ENCODE results near the gene ATG7. TPM values are rescaled to one million over a fixed set of nuclear protein-coding genes. Genes with fewer than 3 reads are reported as not detected.

Gene ATG7
- total RNA-seq, 6 experiments from 2014 or later = 44.5 to 53.0 (median 49.3) TPM

GRCh38 chr3:11322931-11323330, 50.7 kb downstream of the ATG7 start:
- Mint-ChIP-seq H3K36me3 (ENCODE audit: low read depth) (peaks cover 52% of the 10 kb centered on the region), H3K4me1 (ENCODE audit: low read depth) (peaks cover 18% of the 10 kb centered on the region), H3K27me3 (ENCODE audit: insufficient read depth) (no peaks in the 10 kb centered on the region), H3K9me3 (no peaks in the 10 kb centered on the region), H3K27ac (peak overlapping the region; percentile 39), H3K4me3 (no peak overlapping the region)
- DNase-seq = no peak
- TF ChIP-seq CTCF (IDR thresholded peaks at IDR 0.05) = no peak

DNA sequence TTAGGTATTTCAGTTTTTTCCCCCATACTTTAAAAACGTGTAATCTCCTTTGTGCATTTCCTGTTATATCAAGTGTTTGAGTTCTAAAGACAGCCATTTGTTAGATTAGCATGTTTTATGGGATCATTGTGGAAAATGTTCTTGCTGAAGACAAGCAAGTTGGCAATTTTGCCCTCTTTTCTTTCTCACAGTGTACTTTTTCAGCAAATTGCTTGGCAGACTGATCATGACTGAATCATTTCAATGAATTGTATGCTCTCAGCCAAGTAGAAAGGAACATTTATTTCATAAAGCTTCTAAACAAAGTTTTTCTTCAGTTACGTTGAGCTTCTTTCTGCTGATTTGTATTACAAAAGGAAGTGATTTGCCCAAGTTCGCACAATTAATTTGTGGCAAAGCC, 51.6 kb downstream of the ATG7 start:
- DNase-seq = no peak
- Mint-ChIP-seq H3K4me1 (ENCODE audit: low read depth) (peaks cover 27% of the 10 kb centered on the region), H3K27ac (peak overlapping the region; percentile 59), H3K4me3 (no peak overlapping the region), H3K36me3 (ENCODE audit: low read depth) (peaks cover 44% of the 10 kb centered on the region), H3K27me3 (ENCODE audit: insufficient read depth) (no peaks in the 10 kb centered on the region), H3K9me3 (no peaks in the 10 kb centered on the region)
- TF ChIP-seq CTCF (IDR thresholded peaks at IDR 0.05) = no peak

- DNase-seq = no peak
- peak overlapping the region; percentile 7; the same call in 1 of the 2 replicates for H3K27ac Mint-ChIP-seq
- no peaks in the 10 kb centered on the region for H3K9me3 Mint-ChIP-seq
- no peaks in the 10 kb centered on the region for H3K27me3 Mint-ChIP-seq (ENCODE audit: insufficient read depth)
- no peak for TF ChIP-seq CTCF (IDR thresholded peaks at IDR 0.05)
- peaks cover 35% of the 10 kb centered on the region for H3K36me3 Mint-ChIP-seq (ENCODE audit: low read depth)
- H3K4me1 Mint-ChIP-seq (ENCODE audit: low read depth) = peaks cover 58% of the 10 kb centered on the region
- no peak overlapping the region for H3K4me3 Mint-ChIP-seq
Observed at GRCh38 chr3:11327619-11328018, 55.4 kb downstream of the ATG7 start.

DNA sequence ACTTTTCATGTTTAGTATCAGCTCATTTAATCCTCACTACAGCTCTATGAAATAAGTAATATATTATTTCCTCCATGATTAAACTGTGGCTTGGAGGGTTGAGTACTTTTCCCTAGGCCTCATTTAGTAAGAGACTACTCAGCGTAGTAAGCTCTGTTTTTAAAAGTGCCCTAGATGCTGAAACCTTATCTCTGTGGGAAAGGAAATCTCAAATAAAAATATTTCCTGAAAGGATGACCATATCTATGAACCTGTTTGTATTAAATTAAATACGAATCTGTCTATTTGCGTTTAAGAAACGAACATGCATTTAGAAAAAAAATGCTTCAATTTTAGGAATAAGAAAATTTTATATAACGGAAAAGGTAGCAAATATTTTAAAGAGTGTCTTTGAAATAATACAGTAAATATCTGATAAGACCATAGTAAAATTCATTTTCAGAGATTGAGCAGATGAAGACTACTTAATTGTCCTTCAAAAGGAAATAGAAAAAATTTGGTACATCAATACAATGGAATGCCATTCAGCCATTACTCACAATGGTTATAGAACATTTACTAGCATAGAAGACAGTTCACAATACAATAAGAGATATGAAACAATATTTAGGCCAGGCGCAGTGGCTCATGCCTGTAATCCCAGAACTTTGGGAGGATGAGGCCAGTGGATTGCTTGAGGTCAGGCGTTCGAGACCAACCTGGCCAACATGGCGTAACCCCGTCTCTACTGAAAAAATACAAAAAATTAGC, 56.2 kb downstream of the ATG7 start:
- H3K9me3 Mint-ChIP-seq = no peaks in the 10 kb centered on the region
- peak; percentile 9 for DNase-seq
- TF ChIP-seq CTCF (IDR thresholded peaks at IDR 0.05) = no peak
- H3K27me3 Mint-ChIP-seq (ENCODE audit: insufficient read depth) = no peaks in the 10 kb centered on the region
- H3K36me3 Mint-ChIP-seq (ENCODE audit: low read depth) = peaks cover 31% of the 10 kb centered on the region
- peak overlapping the region; percentile 31; the same call in 1 of the 2 replicates for H3K27ac Mint-ChIP-seq
- no peak overlapping the region for H3K4me3 Mint-ChIP-seq
- peaks cover 54% of the 10 kb centered on the region for H3K4me1 Mint-ChIP-seq (ENCODE audit: low read depth)

- Mint-ChIP-seq H3K4me3 (no peak overlapping the region), H3K27me3 (ENCODE audit: insufficient read depth) (no peaks in the 10 kb centered on the region), H3K4me1 (ENCODE audit: low read depth) (peaks cover 58% of the 10 kb centered on the region), H3K27ac (no peak overlapping the region), H3K9me3 (no peaks in the 10 kb centered on the region), H3K36me3 (ENCODE audit: low read depth) (peaks cover 26% of the 10 kb centered on the region)
- TF ChIP-seq CTCF (IDR thresholded peaks at IDR 0.05) = no peak
- no peak for DNase-seq
Observed at GRCh38 chr3:11329777-11330176, 57.6 kb downstream of the ATG7 start.
